ENCODE measurements around the gene SLC36A1. TPM values are rescaled to one million over a fixed set of nuclear protein-coding genes. Genes with fewer than 3 reads are reported as not detected.

Gene SLC36A1
- total and polyA plus RNA-seq, 2 donors (not counting 3 experiments of a cell fraction or from before 2014, with no cell fraction given): 11.8 to 14.5 TPM

DNA sequence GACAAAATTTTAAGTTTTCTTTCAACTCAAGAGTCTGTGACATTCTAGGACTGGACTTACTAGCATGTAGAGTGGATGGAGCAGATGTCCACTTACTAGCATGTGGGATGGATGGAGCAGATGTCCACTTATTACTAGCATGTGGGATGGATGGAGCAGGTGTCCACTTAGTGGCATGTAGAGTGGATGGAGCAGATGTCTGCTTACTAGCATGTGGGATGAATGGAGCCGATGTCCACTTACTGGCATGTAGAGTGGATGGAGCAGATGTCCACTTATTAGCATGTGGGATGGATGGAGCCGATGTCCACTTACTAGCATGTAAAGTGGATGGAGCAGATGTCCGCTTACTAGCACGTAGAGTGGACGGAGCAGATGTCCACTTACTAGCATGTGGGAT is 2.4 kb downstream of the SLC36A1 start:
- H4K20me1 ChIP-seq (replicated peaks; ENCODE audit: control insufficient read depth, extremely low read depth, insufficient read depth, low read length): no peaks in the 10 kb centered on the region
- H2AFZ ChIP-seq (ENCODE audit: low read depth, low read length): no peak overlapping the region
- no peak overlapping the region for H3K4me2 ChIP-seq (ENCODE audit: insufficient read depth, low read length)
- H3K9me3 ChIP-seq (replicated peaks; ENCODE audit: control insufficient read depth, insufficient read depth, low read length): no peaks in the 10 kb centered on the region
- POLR2A ChIA-PET: no interaction called here
- H3K4me3 ChIP-seq (replicated peaks in 1 of 3; ENCODE audit: insufficient read depth in 1 of 3, low read depth in 1 of 3, low read length in 3 of 3): no peak overlapping the region
- DNase-seq (ENCODE audit: low read depth, low spot score) (no peak), FAIRE-seq (no peak)
- intact Hi-C loops (cut with micrococcal nuclease) (no loop called here), dilution Hi-C loops (cut with MboI; ENCODE audit: extremely low pct_ligation_motif_present, low sequenced_read_pairs) (no loop called here)
- H3K36me3 ChIP-seq (ENCODE audit: control insufficient read depth in 2 of 2, extremely low read depth in 1 of 2, insufficient read depth in 2 of 2, low read length in 2 of 2): no peaks in the 10 kb centered on the region
- no peak overlapping the region for H3K27ac ChIP-seq (ENCODE audit: insufficient read depth, low read depth, low read length)
- H3K9me1 ChIP-seq (replicated peaks; ENCODE audit: control insufficient read depth, extremely low read depth, insufficient read depth, low read length): no peaks in the 10 kb centered on the region
- H3K4me1 ChIP-seq (ENCODE audit: control insufficient read depth, extremely low read depth, insufficient read depth, low read length): peaks cover 12% of the 10 kb centered on the region
- CTCF ChIA-PET: interaction anchor here (1.4 to 9.6 kb wide), 3 partner anchors 50 to 202 kb away, joined by 3 to 267 read pairs (median 98); no protein-coding TSS in a partner anchor
- TF ChIP-seq POLR2AphosphoS5 (IDR thresholded peaks at IDR 0.05; ENCODE audit: insufficient read depth, low read depth, low read length): no peak
- TF ChIP-seq, protein P1, sequence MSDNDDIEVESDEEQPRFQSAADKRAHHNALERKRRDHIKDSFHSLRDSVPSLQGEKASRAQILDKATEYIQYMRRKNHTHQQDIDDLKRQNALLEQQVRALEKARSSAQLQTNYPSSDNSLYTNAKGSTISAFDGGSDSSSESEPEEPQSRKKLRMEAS (IDR thresholded peaks at IDR 0.05; ENCODE audit: insufficient read depth, insufficient read length): no peak
- TF ChIP-seq CTCF (IDR thresholded peaks at IDR 0.05; ENCODE audit: extremely low read depth in 1 of 2, insufficient read depth in 1 of 2, low read depth in 1 of 2, low read length in 2 of 2): no peak
- no peak for TF ChIP-seq POLR2A (IDR thresholded peaks at IDR 0.05; ENCODE audit: low read depth, low read length)
- TF ChIP-seq FOS (IDR thresholded peaks at IDR 0.05; ENCODE audit: borderline replicate concordance, insufficient read depth, low read length): no peak
- TF ChIP-seq JUN (IDR thresholded peaks at IDR 0.05; ENCODE audit: borderline replicate concordance, insufficient read depth, insufficient read length, low read depth): no peak
- no peak for TF ChIP-seq EZH2 (IDR thresholded peaks at IDR 0.05; ENCODE audit: borderline replicate concordance, low read depth, low read length, severe bottlenecking)
- no peak for TF ChIP-seq MYC (IDR thresholded peaks at IDR 0.05; ENCODE audit: low read depth, low read length)
- no peak for TF ChIP-seq GATA2 (IDR thresholded peaks at IDR 0.05; ENCODE audit: insufficient read depth, insufficient read length, low read depth, low read length)
- no peak overlapping the region for H3K9ac ChIP-seq (replicated peaks; ENCODE audit: extremely low read depth, insufficient read depth, low read length)
- BruUV-seq (replicated peaks): no TSS peak
- no peaks in the 10 kb centered on the region for H3K79me2 ChIP-seq (ENCODE audit: control insufficient read depth, insufficient read depth, low read length)
- peaks cover 0 to 7% of the 10 kb centered on the region in 2 experiments for H3K27me3 ChIP-seq (ENCODE audit: control insufficient read depth in 2 of 2, insufficient read depth in 2 of 2, low read length in 2 of 2)

Data from endothelial cell of umbilical vein (primary cell).